Tibial nerve (tissue), 4 donors: ENCODE measurements around the gene UBE2F. TPM values are rescaled to one million over a fixed set of nuclear protein-coding genes. Genes with fewer than 3 reads are reported as not detected.

Experiments used
- DNase-seq, 2 donors: peaks; one replicate each; pipeline ENCODE4 v3.0.0-alpha.2; 2019; ENCODE audit warnings: low spot score in 2 of 2
- H3K27ac ChIP-seq, 4 donors: fragments of 200-600 bp; sonication (generic) in 3 of 4; one replicate each; pipeline ENCODE4 v1.5.1; 2017 to 2019; ENCODE audit warnings: mild to moderate bottlenecking in 1 of 4
- H3K27me3 ChIP-seq, 2 donors: fragments of 200-600 bp; sonication (generic) in 1 of 2; one replicate each; pipeline versions ENCODE4 v1.5.1 to v1.6.0; 2017 to 2019
- H3K36me3 ChIP-seq, 3 donors: fragments of 200-600 bp; sonication (generic); one replicate each; pipeline ENCODE4 v1.5.1; 2018 to 2019
- H3K4me1 ChIP-seq, 4 donors: fragments of 200-600 bp; sonication (generic) in 3 of 4; one replicate each; pipeline ENCODE4 v1.5.1; 2017 to 2019
- H3K4me3 ChIP-seq, 4 donors: fragments of 200-600 bp; sonication (generic) in 3 of 4; one replicate each; pipeline ENCODE4 v1.5.1; 2017 to 2019; ENCODE audit warnings: mild to moderate bottlenecking in 1 of 4, moderate library complexity in 1 of 4
- H3K9me3 ChIP-seq, 4 donors: fragments of 200-600 bp; sonication (generic) in 3 of 4; one replicate each; pipeline ENCODE4 v1.5.1; 2017 to 2019
- EP300 ChIP-seq, 2 donors: sonication (generic); formaldehyde crosslinking; IDR thresholded peaks; one replicate each; pipeline ENCODE4 v1.6.1; 2017; ENCODE audit warnings: antibody characterized with exemption in 2 of 2, mild to moderate bottlenecking in 1 of 2
- POLR2A ChIP-seq, 2 donors: fragments of 450-650 bp; IDR thresholded peaks; one replicate each; pipeline ENCODE4 v1.6.1; 2017; ENCODE audit warnings: antibody characterized with exemption in 2 of 2, mild to moderate bottlenecking in 2 of 2, moderate library complexity in 2 of 2
- WGBS, 2 donors: methylation state at CpG; one replicate each; pipeline ENCODE4 v1.1.5; 2018; 5-methylcytosine and 5-hydroxymethylcytosine counted together
- total RNA-seq, 4 donors: library from RNA; depleted of rRNA; stranded (reverse); fragments of >200 nt; gene quantifications; one replicate each; pipeline ENCODE4 v1.1.0, GENCODE V29; 2016
- TF ChIP-seq, protein P1 (sequence below), 5 experiments: fragments of 200-600 bp in 3 of 5; fragments of 450-650 bp in 2 of 5; sonication (generic) in 3 of 5; IDR thresholded peaks; one replicate each; pipeline ENCODE4 v1.5.1; 2016 to 2019; ENCODE audit warnings: antibody characterized with exemption in 5 of 5, mild to moderate bottlenecking in 3 of 5, moderate library complexity in 2 of 5

The UBE2F gene
- total RNA-seq, 4 donors from 2014 or later, result 35.1 to 73.8 (median 41.2) TPM

GRCh38 chr2:237967463-237967951 lies 693 bp downstream of the UBE2F start:
- 1 to 2% methylated on average over 18 to 31 of the region's 32 CpGs for WGBS, 2 donors
- Histone ChIP-seq H3K27ac (peak overlapping the region in 3 of 4 donors; percentile 74 to 82 (median 74)), H3K4me3 (peak overlapping the region; percentile 51 to 88 (median 58)), H3K4me1 (peaks cover 0 to 42% (median 28%) of the 10 kb centered on the region in 4 donors), H3K36me3 (no peaks in the 10 kb centered on the region), H3K27me3 (no peaks in the 10 kb centered on the region), H3K9me3 (peaks cover 0 to 5% (median 0%) of the 10 kb centered on the region in 4 donors)
- DNase-seq, result no peak
- TF ChIP-seq EP300 (IDR thresholded peaks at IDR 0.05), result no peak

- Histone ChIP-seq H3K4me3 (peak overlapping the region; percentile 51 to 88 (median 58)), H3K27me3 (no peaks in the 10 kb centered on the region), H3K36me3 (no peaks in the 10 kb centered on the region), H3K9me3 (no peaks in the 10 kb centered on the region), H3K27ac (peak overlapping the region in 3 of 4 donors; percentile 74 to 82 (median 74)), H3K4me1 (peaks cover 0 to 42% (median 28%) of the 10 kb centered on the region in 4 donors)
- 34 to 39% methylated on average over 10 to 11 of the region's 11 CpGs for WGBS, 2 donors
- peak in 1 of 2 donors; percentile 60 for DNase-seq
- peak in 1 of 2 donors; percentile 16 for TF ChIP-seq POLR2A (IDR thresholded peaks at IDR 0.05)
- TF ChIP-seq EP300 (IDR thresholded peaks at IDR 0.05), result peak in 1 of 2 donors; percentile 54
- TF ChIP-seq, protein P1, sequence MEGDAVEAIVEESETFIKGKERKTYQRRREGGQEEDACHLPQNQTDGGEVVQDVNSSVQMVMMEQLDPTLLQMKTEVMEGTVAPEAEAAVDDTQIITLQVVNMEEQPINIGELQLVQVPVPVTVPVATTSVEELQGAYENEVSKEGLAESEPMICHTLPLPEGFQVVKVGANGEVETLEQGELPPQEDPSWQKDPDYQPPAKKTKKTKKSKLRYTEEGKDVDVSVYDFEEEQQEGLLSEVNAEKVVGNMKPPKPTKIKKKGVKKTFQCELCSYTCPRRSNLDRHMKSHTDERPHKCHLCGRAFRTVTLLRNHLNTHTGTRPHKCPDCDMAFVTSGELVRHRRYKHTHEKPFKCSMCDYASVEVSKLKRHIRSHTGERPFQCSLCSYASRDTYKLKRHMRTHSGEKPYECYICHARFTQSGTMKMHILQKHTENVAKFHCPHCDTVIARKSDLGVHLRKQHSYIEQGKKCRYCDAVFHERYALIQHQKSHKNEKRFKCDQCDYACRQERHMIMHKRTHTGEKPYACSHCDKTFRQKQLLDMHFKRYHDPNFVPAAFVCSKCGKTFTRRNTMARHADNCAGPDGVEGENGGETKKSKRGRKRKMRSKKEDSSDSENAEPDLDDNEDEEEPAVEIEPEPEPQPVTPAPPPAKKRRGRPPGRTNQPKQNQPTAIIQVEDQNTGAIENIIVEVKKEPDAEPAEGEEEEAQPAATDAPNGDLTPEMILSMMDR (IDR thresholded peaks at IDR 0.05), result no peak
Measured at GRCh38 chr2:237968048-237968862, 1.4 kb downstream of the UBE2F start.

DNA sequence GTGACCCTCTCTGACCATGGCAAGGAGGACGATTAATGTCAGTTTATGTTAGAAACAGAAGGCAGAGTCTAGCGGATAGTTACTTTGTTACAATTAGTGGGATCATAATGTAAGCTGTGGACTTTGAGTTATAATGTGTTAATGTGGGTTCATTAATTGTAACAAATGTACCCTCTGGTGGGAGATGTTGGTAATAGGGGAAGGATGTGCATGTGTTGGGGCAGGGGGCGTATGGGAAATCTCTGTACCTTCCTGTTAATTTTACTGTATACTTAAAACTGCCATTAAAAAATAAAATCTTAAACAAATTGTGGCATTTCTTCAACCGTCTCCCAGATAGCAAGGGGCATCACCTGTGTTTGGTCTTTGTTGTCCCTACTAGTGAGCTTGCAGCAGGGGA lies 4.8 kb downstream of the UBE2F start:
- H3K4me1 ChIP-seq, result peaks cover 0 to 35% (median 23%) of the 10 kb centered on the region in 4 donors
- peaks cover 0 to 23% (median 0%) of the 10 kb centered on the region in 3 donors for H3K36me3 ChIP-seq
- H3K4me3 ChIP-seq, result no peak overlapping the region
- no peaks in the 10 kb centered on the region for H3K9me3 ChIP-seq
- DNase-seq, result no peak
- no peaks in the 10 kb centered on the region for H3K27me3 ChIP-seq
- TF ChIP-seq POLR2A (IDR thresholded peaks at IDR 0.05) (no peak), EP300 (IDR thresholded peaks at IDR 0.05) (no peak)
- TF ChIP-seq, protein P1 (IDR thresholded peaks at IDR 0.05), result no peak
- WGBS, 2 donors, result 85 to 86% methylated on average over 4 of the region's 4 CpGs
- no peak overlapping the region for H3K27ac ChIP-seq

GRCh38 chr2:237972211-237972610 lies 5.4 kb downstream of the UBE2F start:
- Histone ChIP-seq H3K27me3 (no peaks in the 10 kb centered on the region), H3K4me1 (peaks cover 0 to 37% (median 23%) of the 10 kb centered on the region in 4 donors), H3K36me3 (peaks cover 0 to 26% (median 0%) of the 10 kb centered on the region in 3 donors), H3K27ac (no peak overlapping the region), H3K9me3 (no peaks in the 10 kb centered on the region), H3K4me3 (no peak overlapping the region)
- TF ChIP-seq POLR2A (IDR thresholded peaks at IDR 0.05) (no peak), EP300 (IDR thresholded peaks at IDR 0.05) (no peak)
- TF ChIP-seq, protein P1 (IDR thresholded peaks at IDR 0.05), result no peak
- 71 to 92% methylated on average over 3 of the region's 3 CpGs for WGBS, 2 donors
- DNase-seq, result no peak

- no peak overlapping the region for H3K4me3 ChIP-seq
- no peak for DNase-seq
- H3K36me3 ChIP-seq, result peaks cover 0 to 26% (median 0%) of the 10 kb centered on the region in 3 donors
- H3K9me3 ChIP-seq, result no peaks in the 10 kb centered on the region
- H3K4me1 ChIP-seq, result peaks cover 0 to 38% (median 20%) of the 10 kb centered on the region in 4 donors
- no peaks in the 10 kb centered on the region for H3K27me3 ChIP-seq
- no peak overlapping the region for H3K27ac ChIP-seq
- 64 to 68% methylated on average over 10 of the region's 10 CpGs for WGBS, 2 donors
- TF ChIP-seq, protein P1 (IDR thresholded peaks at IDR 0.05), result no peak
- TF ChIP-seq EP300 (IDR thresholded peaks at IDR 0.05), result no peak
- no peak for TF ChIP-seq POLR2A (IDR thresholded peaks at IDR 0.05)
Measured at GRCh38 chr2:237972936-237973335, 6.1 kb downstream of the UBE2F start.
